ENCODE data around the gene FBXO39. TPM values are rescaled to one million over a fixed set of nuclear protein-coding genes. Genes with fewer than 3 reads are reported as not detected.

Gene FBXO39
- total RNA-seq, 1 experiment from 2014 or later = not detected

GRCh38 chr17:6755731-6756184 lies 20.3 kb upstream of the FBXO39 start, which contains the start of gene XAF1:
Gene XAF1, plus strand, starts transcription at chr17:6756046. Its CDS starts 33 bp downstream, at chr17:6756079.
- Histone ChIP-seq H2AFZ (ENCODE audit: low read length) (no peak within 1 kb of the TSS), H3K9ac (ENCODE audit: low read length) (no peak within 1 kb of the TSS), H3K27ac (ENCODE audit: low read length) (no peak within 1 kb of the TSS), H4K20me1 (ENCODE audit: low read length) (no peaks in the 10 kb centered on the region), H3K4me1 (ENCODE audit: insufficient read depth, low read length) (peaks cover 21% of the 10 kb centered on the region), H3K4me3 (ENCODE audit: low read length) (no peak within 1 kb of the TSS), H3K9me2 (replicated peaks; ENCODE audit: low read length) (no peaks in the 10 kb centered on the region), H3K36me3 (ENCODE audit: low read depth, low read length) (no peaks in the 10 kb centered on the region), H3K4me2 (ENCODE audit: low read length) (no peak within 1 kb of the TSS), H3K79me2 (ENCODE audit: low read length) (no peaks in the 10 kb centered on the region), H3K27me3 (ENCODE audit: low read length) (no peaks in the 10 kb centered on the region), H3K9me3 (ENCODE audit: low read length) (no peaks in the 10 kb centered on the region), H3F3A (ENCODE audit: low read length, unreplicated experiment) (no peaks in the 10 kb centered on the region)
- intact Hi-C loops (cut with micrococcal nuclease) = no loop called here
- no TSS peak for BruUV-seq (replicated peaks)
- TF ChIP-seq EZH2phosphoT487 (IDR thresholded peaks at IDR 0.05; ENCODE audit: borderline replicate concordance, low read length) = no peak
- no peak for TF ChIP-seq EZH2 (IDR thresholded peaks at IDR 0.05; ENCODE audit: low read length, unreplicated experiment)
- TF ChIP-seq, protein P1, sequence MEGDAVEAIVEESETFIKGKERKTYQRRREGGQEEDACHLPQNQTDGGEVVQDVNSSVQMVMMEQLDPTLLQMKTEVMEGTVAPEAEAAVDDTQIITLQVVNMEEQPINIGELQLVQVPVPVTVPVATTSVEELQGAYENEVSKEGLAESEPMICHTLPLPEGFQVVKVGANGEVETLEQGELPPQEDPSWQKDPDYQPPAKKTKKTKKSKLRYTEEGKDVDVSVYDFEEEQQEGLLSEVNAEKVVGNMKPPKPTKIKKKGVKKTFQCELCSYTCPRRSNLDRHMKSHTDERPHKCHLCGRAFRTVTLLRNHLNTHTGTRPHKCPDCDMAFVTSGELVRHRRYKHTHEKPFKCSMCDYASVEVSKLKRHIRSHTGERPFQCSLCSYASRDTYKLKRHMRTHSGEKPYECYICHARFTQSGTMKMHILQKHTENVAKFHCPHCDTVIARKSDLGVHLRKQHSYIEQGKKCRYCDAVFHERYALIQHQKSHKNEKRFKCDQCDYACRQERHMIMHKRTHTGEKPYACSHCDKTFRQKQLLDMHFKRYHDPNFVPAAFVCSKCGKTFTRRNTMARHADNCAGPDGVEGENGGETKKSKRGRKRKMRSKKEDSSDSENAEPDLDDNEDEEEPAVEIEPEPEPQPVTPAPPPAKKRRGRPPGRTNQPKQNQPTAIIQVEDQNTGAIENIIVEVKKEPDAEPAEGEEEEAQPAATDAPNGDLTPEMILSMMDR (conservative IDR thresholded peaks at IDR 0.05; ENCODE audit: low read depth, low read length) = no peak
- ChIA-PET CTCF (no interaction called here), POLR2A (ENCODE audit: unreplicated experiment) (no interaction called here)
- ATAC-seq (no peak), DNase-seq (no peak)

DNA sequence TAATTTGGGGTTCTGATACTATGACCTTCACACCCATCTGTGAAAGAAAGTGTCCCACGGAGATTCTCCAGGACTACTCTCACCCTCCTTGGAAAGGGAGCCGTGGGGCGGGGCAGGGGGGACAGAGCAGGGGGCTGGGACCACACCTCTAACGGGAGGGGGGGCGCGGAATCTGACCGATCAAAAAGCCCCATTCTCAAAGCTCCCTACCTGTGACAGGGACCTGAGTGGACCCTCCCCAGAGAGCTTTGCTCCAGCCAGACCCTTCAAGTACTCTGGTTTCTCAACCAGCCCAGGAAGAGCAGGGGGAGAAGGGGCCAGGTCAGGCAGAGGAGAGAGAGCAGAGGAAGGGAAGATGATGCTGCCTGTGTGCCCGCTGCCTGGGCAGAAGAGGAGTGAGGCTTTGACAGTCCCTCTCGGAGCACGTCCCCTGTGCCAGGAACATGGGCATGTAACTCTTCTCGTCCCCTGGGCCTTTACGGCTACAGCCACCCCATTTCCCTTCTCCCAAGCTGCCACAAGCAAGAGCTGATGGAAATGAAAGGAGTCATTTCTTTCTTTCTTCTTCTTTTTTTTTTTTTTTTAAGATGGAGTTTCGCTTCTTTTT lies 19.5 kb upstream of the FBXO39 start:
- Histone ChIP-seq H3K4me1 (ENCODE audit: insufficient read depth, low read length) (peaks cover 21% of the 10 kb centered on the region), H4K20me1 (ENCODE audit: low read length) (no peaks in the 10 kb centered on the region), H3K79me2 (ENCODE audit: low read length) (no peaks in the 10 kb centered on the region), H3K4me2 (ENCODE audit: low read length) (no peak overlapping the region), H3K36me3 (ENCODE audit: low read depth, low read length) (no peaks in the 10 kb centered on the region), H3F3A (ENCODE audit: low read length, unreplicated experiment) (no peaks in the 10 kb centered on the region), H3K9me2 (replicated peaks; ENCODE audit: low read length) (no peaks in the 10 kb centered on the region), H3K27ac (ENCODE audit: low read length) (no peak overlapping the region), H3K9me3 (ENCODE audit: low read length) (no peaks in the 10 kb centered on the region), H3K4me3 (ENCODE audit: low read length) (no peak overlapping the region), H3K27me3 (ENCODE audit: low read length) (no peaks in the 10 kb centered on the region), H3K9ac (ENCODE audit: low read length) (no peak overlapping the region), H2AFZ (ENCODE audit: low read length) (no peak overlapping the region)
- intact Hi-C loops (cut with micrococcal nuclease) = no loop called here
- ChIA-PET POLR2A (ENCODE audit: unreplicated experiment) (no interaction called here), CTCF (no interaction called here)
- no peak for ATAC-seq
- no peak for DNase-seq
- TF ChIP-seq, protein P1 (conservative IDR thresholded peaks at IDR 0.05; ENCODE audit: low read depth, low read length) = no peak
- TF ChIP-seq EZH2 (IDR thresholded peaks at IDR 0.05; ENCODE audit: low read length, unreplicated experiment) (no peak), EZH2phosphoT487 (IDR thresholded peaks at IDR 0.05; ENCODE audit: borderline replicate concordance, low read length) (no peak)
- BruUV-seq (replicated peaks) = no TSS peak

- Histone ChIP-seq H3K4me1 (ENCODE audit: insufficient read depth, low read length) (peaks cover 11% of the 10 kb centered on the region), H3K36me3 (ENCODE audit: low read depth, low read length) (no peaks in the 10 kb centered on the region), H3K27me3 (ENCODE audit: low read length) (no peaks in the 10 kb centered on the region), H3K9ac (ENCODE audit: low read length) (no peak overlapping the region), H3K79me2 (ENCODE audit: low read length) (no peaks in the 10 kb centered on the region), H3K9me3 (ENCODE audit: low read length) (no peaks in the 10 kb centered on the region), H4K20me1 (ENCODE audit: low read length) (no peaks in the 10 kb centered on the region), H3F3A (ENCODE audit: low read length, unreplicated experiment) (no peaks in the 10 kb centered on the region), H2AFZ (ENCODE audit: low read length) (no peak overlapping the region), H3K4me3 (ENCODE audit: low read length) (no peak overlapping the region), H3K27ac (ENCODE audit: low read length) (no peak overlapping the region), H3K4me2 (ENCODE audit: low read length) (no peak overlapping the region), H3K9me2 (replicated peaks; ENCODE audit: low read length) (no peaks in the 10 kb centered on the region)
- TF ChIP-seq, protein P1 (conservative IDR thresholded peaks at IDR 0.05; ENCODE audit: low read depth, low read length) = no peak
- TF ChIP-seq EZH2 (IDR thresholded peaks at IDR 0.05; ENCODE audit: low read length, unreplicated experiment) = no peak
- TF ChIP-seq EZH2phosphoT487 (IDR thresholded peaks at IDR 0.05; ENCODE audit: borderline replicate concordance, low read length) = no peak
- no peak for DNase-seq
- no TSS peak for BruUV-seq (replicated peaks)
- no peak for ATAC-seq
- intact Hi-C loops (cut with micrococcal nuclease) = no loop called here
- CTCF ChIA-PET = no interaction called here
- POLR2A ChIA-PET (ENCODE audit: unreplicated experiment) = no interaction called here
These were observed 18.3 kb upstream of the FBXO39 start for GRCh38 chr17:6757747-6758146.

Measured in PC-3 (cell line).